ENCODE measurements around the gene ZPR1.

- TF ChIP-seq CTCF (conservative IDR thresholded peaks at IDR 0.05; ENCODE audit: low read length) (no peak), EZH2phosphoT487 (IDR thresholded peaks at IDR 0.05; ENCODE audit: borderline replicate concordance) (no peak)
These were observed 10.0 kb upstream of the ZPR1 start for GRCh38 chr11:116797816-116798215.
